Body of pancreas (tissue), 4 donors: ENCODE data around the gene RPL14. TPM values are rescaled to one million over a fixed set of nuclear protein-coding genes. Genes with fewer than 3 reads are reported as not detected.

Experiments used
- ATAC-seq: fragments of 150-250 bp; one replicate; pipeline ENCODE4 v1.9.1; 2016
- DNase-seq, 4 donors: peaks; one replicate each; pipeline ENCODE4 v3.0.0-alpha.2; 2019
- H3K27ac ChIP-seq, 4 donors: fragments of 200-600 bp; sonication (generic); 1 replicate in 3 of 4; 2 replicates in 1 of 4; pipeline versions ENCODE4 v1.5.1 to v1.6.1; 2016 to 2019; ENCODE audit warnings: mild to moderate bottlenecking in 1 of 4, mixed read lengths in 1 of 4, moderate library complexity in 1 of 4
- H3K27me3 ChIP-seq, 2 donors: fragments of 200-600 bp; sonication (generic); one replicate each; pipeline ENCODE4 v1.6.0; 2016; ENCODE audit warnings: mild to moderate bottlenecking in 1 of 2
- H3K36me3 ChIP-seq, 2 donors: fragments of 200-600 bp; sonication (generic); replicated peaks in 1 of 2; 2 replicates each; pipeline ENCODE4 v1.5.1; 2016; ENCODE audit warnings: low read depth in 2 of 2; ENCODE audit not compliant: insufficient read depth in 1 of 2
- H3K4me1 ChIP-seq: fragments of 200-600 bp; sonication (generic); one replicate; pipeline ENCODE4 v1.6.0; 2016
- H3K4me3 ChIP-seq, 2 donors: fragments of 200-600 bp; sonication (generic); 1 replicate in 1 of 2; 2 replicates in 1 of 2; pipeline ENCODE4 v1.5.1; 2016 to 2019
- H3K9me3 ChIP-seq, 3 donors: fragments of 200-600 bp; sonication (generic); 1 replicate in 2 of 3; 2 replicates in 1 of 3; pipeline ENCODE4 v1.5.1; 2016
- POLR2A ChIP-seq, 3 donors: fragments of 450-650 bp; IDR thresholded peaks; one replicate each; pipeline ENCODE4 v1.6.1; 2016; ENCODE audit warnings: antibody characterized with exemption in 3 of 3, mild to moderate bottlenecking in 2 of 3
- WGBS, 2 donors: methylation state at CpG; one replicate each; pipeline ENCODE4 v1.1.5; 2017; 5-methylcytosine and 5-hydroxymethylcytosine counted together
- intact Hi-C: fragments of 100-400 bp; cut with DNase I; formaldehyde crosslinking; loops from one replicate; pipeline ENCODE4 v1.15.1; 2023
- total RNA-seq, 2 donors: library from RNA; depleted of rRNA; stranded (reverse); fragments of >200 nt; gene quantifications; one replicate each; pipeline ENCODE4 v1.1.0, GENCODE V29; 2016
- TF ChIP-seq, protein P1 (sequence below), 7 experiments: fragments of 450-650 bp in 4 of 7; fragments of 200-600 bp in 3 of 7; sonication (generic) in 3 of 7; IDR thresholded peaks; one replicate each; pipeline ENCODE4 v1.5.1; 2016 to 2019; ENCODE audit warnings: antibody characterized with exemption in 7 of 7

The RPL14 gene
- total RNA-seq, 2 donors from 2014 or later, result 176 to 279 TPM

DNA sequence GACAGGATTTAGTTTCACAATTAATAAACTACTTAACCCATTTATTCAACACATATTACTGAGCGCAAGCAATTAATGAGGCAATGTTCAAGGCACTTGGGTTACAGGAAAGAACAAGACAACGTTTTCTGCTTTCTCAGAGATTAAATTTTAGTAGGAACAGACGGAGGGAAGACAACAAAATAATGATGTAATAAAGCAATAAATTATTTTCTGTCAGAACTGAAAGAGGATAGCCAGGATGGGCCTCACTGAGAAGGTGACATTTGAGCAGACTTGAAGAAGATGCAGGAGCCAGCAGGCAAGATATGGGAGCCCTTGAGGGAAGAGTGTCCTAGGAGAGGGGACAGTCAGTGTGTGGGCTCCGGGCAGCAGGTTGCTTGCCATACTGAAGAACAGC lies 11.3 kb upstream of the RPL14 start:
- Histone ChIP-seq H3K27ac (no peak overlapping the region), H3K27me3 (no peaks in the 10 kb centered on the region), H3K9me3 (no peaks in the 10 kb centered on the region), H3K4me1 (no peaks in the 10 kb centered on the region), H3K4me3 (no peak overlapping the region), H3K36me3 (no peaks in the 10 kb centered on the region)
- ATAC-seq, result no peak
- 61 to 71% methylated on average over 4 of the region's 4 CpGs for WGBS, 2 donors
- no peak for TF ChIP-seq POLR2A (IDR thresholded peaks at IDR 0.05)
- TF ChIP-seq, protein P1, sequence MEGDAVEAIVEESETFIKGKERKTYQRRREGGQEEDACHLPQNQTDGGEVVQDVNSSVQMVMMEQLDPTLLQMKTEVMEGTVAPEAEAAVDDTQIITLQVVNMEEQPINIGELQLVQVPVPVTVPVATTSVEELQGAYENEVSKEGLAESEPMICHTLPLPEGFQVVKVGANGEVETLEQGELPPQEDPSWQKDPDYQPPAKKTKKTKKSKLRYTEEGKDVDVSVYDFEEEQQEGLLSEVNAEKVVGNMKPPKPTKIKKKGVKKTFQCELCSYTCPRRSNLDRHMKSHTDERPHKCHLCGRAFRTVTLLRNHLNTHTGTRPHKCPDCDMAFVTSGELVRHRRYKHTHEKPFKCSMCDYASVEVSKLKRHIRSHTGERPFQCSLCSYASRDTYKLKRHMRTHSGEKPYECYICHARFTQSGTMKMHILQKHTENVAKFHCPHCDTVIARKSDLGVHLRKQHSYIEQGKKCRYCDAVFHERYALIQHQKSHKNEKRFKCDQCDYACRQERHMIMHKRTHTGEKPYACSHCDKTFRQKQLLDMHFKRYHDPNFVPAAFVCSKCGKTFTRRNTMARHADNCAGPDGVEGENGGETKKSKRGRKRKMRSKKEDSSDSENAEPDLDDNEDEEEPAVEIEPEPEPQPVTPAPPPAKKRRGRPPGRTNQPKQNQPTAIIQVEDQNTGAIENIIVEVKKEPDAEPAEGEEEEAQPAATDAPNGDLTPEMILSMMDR (IDR thresholded peaks at IDR 0.05), result no peak
- no peak for DNase-seq
- intact Hi-C loops, result loop anchor here (10.0 kb wide), 1 partner anchor 121 kb away; no protein-coding TSS in a partner anchor

DNA sequence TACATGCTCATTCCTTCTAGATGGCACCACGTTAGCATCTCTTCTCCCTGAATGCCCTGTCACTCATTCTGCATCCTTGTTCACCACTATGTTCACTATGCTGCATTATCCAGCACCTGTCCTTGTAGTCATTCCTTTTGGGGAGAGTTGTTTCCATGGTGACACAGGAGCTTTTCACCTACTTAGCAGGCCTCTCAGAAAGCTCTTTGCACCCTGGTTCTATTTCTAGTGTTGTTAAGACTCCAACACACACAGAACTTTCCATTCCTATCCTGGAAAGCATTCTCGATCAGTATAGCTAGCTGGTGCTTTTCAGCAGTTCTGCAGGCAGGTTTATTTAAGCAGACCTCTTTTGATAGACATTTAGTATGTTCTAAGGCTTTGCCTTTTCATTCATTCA lies 6.7 kb upstream of the RPL14 start:
- no peak for ATAC-seq
- TF ChIP-seq, protein P1 (IDR thresholded peaks at IDR 0.05), result no peak
- TF ChIP-seq POLR2A (IDR thresholded peaks at IDR 0.05), result no peak
- 83 to 87% methylated on average over 2 of the region's 2 CpGs for WGBS, 2 donors
- Histone ChIP-seq H3K9me3 (no peaks in the 10 kb centered on the region), H3K36me3 (no peaks in the 10 kb centered on the region), H3K4me3 (no peak overlapping the region), H3K4me1 (peaks cover 22% of the 10 kb centered on the region), H3K27ac (no peak overlapping the region), H3K27me3 (no peaks in the 10 kb centered on the region)
- DNase-seq, result no peak
- intact Hi-C loops, result no loop called here

DNA sequence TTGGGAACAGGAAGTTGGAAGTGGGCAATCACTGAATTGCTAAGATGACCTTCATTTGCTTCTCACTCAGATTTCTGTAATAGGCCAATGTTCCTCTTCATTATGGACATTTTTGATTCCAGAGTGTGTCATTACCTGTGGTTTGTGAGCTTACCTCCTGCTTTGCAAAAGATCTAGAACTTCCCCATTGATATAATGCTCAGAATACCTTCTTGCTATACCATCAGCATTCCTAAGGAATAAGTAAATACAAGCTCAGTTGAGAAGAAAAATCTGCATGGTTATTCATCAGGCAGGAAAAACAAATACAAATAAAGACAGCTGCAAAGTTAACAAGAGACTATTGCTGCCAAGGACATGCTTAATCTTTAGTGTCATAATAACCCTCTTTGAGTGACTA lies 5.6 kb upstream of the RPL14 start:
- DNase-seq (no peak), ATAC-seq (no peak)
- Histone ChIP-seq H3K4me1 (peaks cover 27% of the 10 kb centered on the region), H3K36me3 (no peaks in the 10 kb centered on the region), H3K27ac (peak overlapping the region; percentile 93 to 97 (median 94)), H3K27me3 (no peaks in the 10 kb centered on the region), H3K4me3 (no peak overlapping the region), H3K9me3 (no peaks in the 10 kb centered on the region)
- intact Hi-C loops, result no loop called here
- no peak for TF ChIP-seq POLR2A (IDR thresholded peaks at IDR 0.05)
- TF ChIP-seq, protein P1 (IDR thresholded peaks at IDR 0.05), result no peak

DNA sequence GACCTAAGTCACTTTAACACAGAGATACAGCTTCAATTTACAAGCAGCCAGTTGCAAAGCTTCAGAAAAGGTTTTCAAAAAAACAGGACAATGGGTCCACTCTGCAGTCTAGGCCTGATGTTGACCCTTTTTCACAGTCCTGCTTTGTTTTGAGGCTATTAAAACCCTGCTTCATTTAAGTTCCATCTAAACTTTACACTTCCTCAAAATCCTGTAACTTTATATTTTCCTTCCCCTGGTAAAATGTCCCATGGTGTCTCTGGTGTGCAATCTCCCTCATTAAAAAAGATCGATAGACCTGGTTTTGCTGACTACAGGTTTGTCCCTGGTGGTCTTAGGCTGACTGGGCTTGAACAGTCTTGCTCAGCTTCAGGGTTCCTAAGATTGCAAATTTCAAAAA lies 5.1 kb upstream of the RPL14 start:
- TF ChIP-seq POLR2A (IDR thresholded peaks at IDR 0.05), result no peak
- TF ChIP-seq, protein P1 (IDR thresholded peaks at IDR 0.05), result no peak
- no peaks in the 10 kb centered on the region for H3K36me3 ChIP-seq
- 26 to 35% methylated on average over 1 of the region's 1 CpG for WGBS, 2 donors
- DNase-seq (no peak), ATAC-seq (no peak)
- no peak overlapping the region for H3K4me3 ChIP-seq
- H3K9me3 ChIP-seq, result no peaks in the 10 kb centered on the region
- peaks cover 28% of the 10 kb centered on the region for H3K4me1 ChIP-seq
- H3K27ac ChIP-seq, result peak overlapping the region; percentile 93 to 97 (median 94)
- intact Hi-C loops, result no loop called here
- no peaks in the 10 kb centered on the region for H3K27me3 ChIP-seq

DNA sequence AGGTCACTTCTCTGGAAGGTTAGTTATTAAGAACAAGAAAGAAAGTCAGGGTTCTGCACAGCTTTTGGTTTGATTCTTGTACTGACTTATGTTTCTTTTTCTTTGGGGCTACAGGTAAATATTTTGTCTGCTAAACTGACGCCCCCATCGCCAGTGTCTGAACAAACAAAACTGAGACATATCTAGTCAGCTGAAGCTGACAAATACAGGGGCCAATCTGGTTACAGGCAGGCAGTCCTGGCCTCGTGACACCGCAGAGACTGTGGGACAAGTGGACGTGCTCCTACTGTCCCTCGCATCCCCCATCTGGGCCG lies 4.6 kb upstream of the RPL14 start:
- TF ChIP-seq, protein P1 (IDR thresholded peaks at IDR 0.05), result no peak
- no peak for TF ChIP-seq POLR2A (IDR thresholded peaks at IDR 0.05)
- Histone ChIP-seq H3K27me3 (no peaks in the 10 kb centered on the region), H3K9me3 (no peaks in the 10 kb centered on the region), H3K4me1 (peaks cover 28% of the 10 kb centered on the region), H3K27ac (peak overlapping the region; percentile 93 to 97 (median 94)), H3K36me3 (no peaks in the 10 kb centered on the region), H3K4me3 (peak overlapping the region; percentile 41 to 48)
- intact Hi-C loops, result no loop called here
- 0 to 3% methylated on average over 2 to 7 of the region's 7 CpGs for WGBS, 2 donors
- no peak for ATAC-seq
- DNase-seq, result no peak
